Esophagus muscularis mucosa (tissue), 4 donors: Measurements from ENCODE around the gene HIKESHI. TPM values are rescaled to one million over a fixed set of nuclear protein-coding genes. Genes with fewer than 3 reads are reported as not detected.
A peak's percentile ranks its signal among the peaks of the same experiment; 100 is the strongest.
"Not testable (repeated sequence)": the region's sequence is repeated elsewhere in the genome, so short reads cannot be mapped to it uniquely, and the experiment has no call there.

Source experiments
- DNase-seq: peaks from one replicate; pipeline ENCODE4 v3.0.0-alpha.2; 2017; ENCODE audit errors: extremely low spot score
- H3K27ac ChIP-seq, 4 donors: fragments of 200-600 bp; sonication (generic); replicated peaks in 1 of 4; 1 replicate in 3 of 4; 2 replicates in 1 of 4; pipeline ENCODE4 v1.5.1; 2016 to 2019; ENCODE audit warnings: mild to moderate bottlenecking in 1 of 4
- H3K27me3 ChIP-seq, 4 donors: fragments of 200-600 bp; sonication (generic); one replicate each; pipeline versions ENCODE4 v1.5.1 to v1.6.0; 2016 to 2019
- H3K36me3 ChIP-seq, 4 donors: fragments of 200-600 bp; sonication (generic); one replicate each; pipeline ENCODE4 v1.5.1; 2016 to 2019
- H3K4me1 ChIP-seq, 4 donors: fragments of 200-600 bp; sonication (generic); one replicate each; pipeline ENCODE4 v1.5.1; 2016 to 2019
- H3K4me3 ChIP-seq, 4 donors: fragments of 200-600 bp; sonication (generic); 1 replicate in 2 of 4; 2 replicates in 2 of 4; pipeline ENCODE4 v1.5.1; 2016 to 2019; ENCODE audit warnings: mild to moderate bottlenecking in 4 of 4, moderate library complexity in 1 of 4
- H3K9me3 ChIP-seq, 4 donors: fragments of 200-600 bp; sonication (generic); 1 replicate in 3 of 4; 2 replicates in 1 of 4; pipeline ENCODE4 v1.5.1; 2016 to 2019
- EP300 ChIP-seq: sonication (generic); formaldehyde crosslinking; IDR thresholded peaks from one replicate; pipeline ENCODE4 v1.6.1; 2017; ENCODE audit warnings: antibody characterized with exemption
- POLR2A ChIP-seq: fragments of 450-650 bp; IDR thresholded peaks from one replicate; pipeline ENCODE4 v1.6.1; 2017; ENCODE audit warnings: antibody characterized with exemption, moderate library complexity, mild to moderate bottlenecking, low read depth
- POLR2AphosphoS5 ChIP-seq, 2 donors: sonication (generic); formaldehyde crosslinking; IDR thresholded peaks; one replicate each; pipeline ENCODE4 v1.6.1; 2017; ENCODE audit warnings: antibody characterized with exemption in 2 of 2
- WGBS: methylation state at CpG from one replicate; pipeline ENCODE4 v1.1.5; 2018; 5-methylcytosine and 5-hydroxymethylcytosine counted together
- intact Hi-C: fragments of 100-400 bp; cut with DNase I; formaldehyde crosslinking; loops from one replicate; pipeline ENCODE4 v1.15.1; 2023
- total RNA-seq, 4 donors: library from RNA; depleted of rRNA; stranded (reverse); fragments of >200 nt; gene quantifications; one replicate each; pipeline versions ENCODE4 v1.1.0 to v1.2.1, GENCODE V29; 2016
- TF ChIP-seq, protein P1 (sequence below), 3 experiments: fragments of 200-600 bp in 2 of 3; fragments of 450-650 bp in 1 of 3; sonication (generic) in 2 of 3; IDR thresholded peaks; one replicate each; pipeline ENCODE4 v1.5.1; 2017 to 2019; ENCODE audit warnings: antibody characterized with exemption in 3 of 3, mild to moderate bottlenecking in 2 of 3, moderate library complexity in 1 of 3

The HIKESHI gene
- total RNA-seq, 4 donors from 2014 or later, result 37.1 to 52.7 (median 41.2) TPM

DNA sequence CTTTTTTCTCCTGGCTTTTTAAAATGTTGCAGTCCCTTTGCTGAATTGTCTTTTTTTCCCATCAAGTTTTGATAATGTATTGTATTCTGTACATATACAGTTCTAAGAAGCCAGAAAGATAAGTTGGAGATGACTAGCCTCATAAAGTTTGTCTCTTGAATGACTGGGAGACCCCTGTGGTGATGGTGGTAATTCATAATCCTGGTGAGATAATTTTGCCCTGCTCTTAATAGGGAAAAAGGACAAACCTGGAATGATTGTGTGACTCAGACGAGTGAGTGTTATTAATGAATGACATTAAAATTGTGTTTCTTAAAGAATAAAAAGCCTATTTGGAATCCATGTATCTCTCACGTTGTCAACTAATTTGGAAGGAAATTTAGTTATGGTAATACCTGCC lies 1.2 kb downstream of the HIKESHI start:
- intact Hi-C loops, result loop anchor here (5.0 kb wide), 1 partner anchor 61 kb away; the partner anchor contains the start of gene EED
- Histone ChIP-seq H3K36me3 (peaks cover 0 to 5% (median 0%) of the 10 kb centered on the region in 4 donors), H3K9me3 (no peaks in the 10 kb centered on the region), H3K27me3 (no peaks in the 10 kb centered on the region), H3K27ac (peak overlapping the region in 3 of 4 donors; percentile 85 to 89 (median 89)), H3K4me3 (peak overlapping the region; percentile 81 to 95 (median 84)), H3K4me1 (peaks cover 15 to 33% (median 23%) of the 10 kb centered on the region in 4 donors)
- TF ChIP-seq POLR2AphosphoS5 (IDR thresholded peaks at IDR 0.05) (no peak), EP300 (no peak), POLR2A (no peak)
- TF ChIP-seq, protein P1, sequence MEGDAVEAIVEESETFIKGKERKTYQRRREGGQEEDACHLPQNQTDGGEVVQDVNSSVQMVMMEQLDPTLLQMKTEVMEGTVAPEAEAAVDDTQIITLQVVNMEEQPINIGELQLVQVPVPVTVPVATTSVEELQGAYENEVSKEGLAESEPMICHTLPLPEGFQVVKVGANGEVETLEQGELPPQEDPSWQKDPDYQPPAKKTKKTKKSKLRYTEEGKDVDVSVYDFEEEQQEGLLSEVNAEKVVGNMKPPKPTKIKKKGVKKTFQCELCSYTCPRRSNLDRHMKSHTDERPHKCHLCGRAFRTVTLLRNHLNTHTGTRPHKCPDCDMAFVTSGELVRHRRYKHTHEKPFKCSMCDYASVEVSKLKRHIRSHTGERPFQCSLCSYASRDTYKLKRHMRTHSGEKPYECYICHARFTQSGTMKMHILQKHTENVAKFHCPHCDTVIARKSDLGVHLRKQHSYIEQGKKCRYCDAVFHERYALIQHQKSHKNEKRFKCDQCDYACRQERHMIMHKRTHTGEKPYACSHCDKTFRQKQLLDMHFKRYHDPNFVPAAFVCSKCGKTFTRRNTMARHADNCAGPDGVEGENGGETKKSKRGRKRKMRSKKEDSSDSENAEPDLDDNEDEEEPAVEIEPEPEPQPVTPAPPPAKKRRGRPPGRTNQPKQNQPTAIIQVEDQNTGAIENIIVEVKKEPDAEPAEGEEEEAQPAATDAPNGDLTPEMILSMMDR (IDR thresholded peaks at IDR 0.05), result no peak
- 51% methylated on average over 2 of the region's 2 CpGs for WGBS
- no peak for DNase-seq

DNA sequence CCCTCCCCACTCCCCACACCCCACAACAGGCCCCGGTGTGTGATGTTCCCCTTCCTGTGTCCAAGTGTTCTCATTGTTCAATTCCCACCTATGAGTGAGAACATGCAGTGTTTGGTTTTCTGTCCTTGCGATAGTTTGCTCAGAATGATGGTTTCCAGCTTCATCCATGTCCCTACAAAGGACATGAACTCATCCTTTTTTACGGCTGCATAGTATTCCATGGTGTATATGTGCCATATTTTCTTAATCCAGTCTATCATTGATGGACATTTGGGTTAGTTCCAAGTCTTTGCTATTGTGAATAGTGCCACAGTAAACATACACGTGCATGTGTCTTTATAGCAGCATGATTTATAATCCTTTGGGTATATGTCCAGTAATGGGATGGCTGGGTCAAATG lies 6.7 kb downstream of the HIKESHI start:
- DNase-seq, H3K27me3 ChIP-seq, H3K36me3 ChIP-seq, H3K27ac ChIP-seq, H3K4me3 ChIP-seq, H3K9me3 ChIP-seq, intact Hi-C loops: not testable (repeated sequence)
- WGBS, result 97% methylated on average over 4 of the region's 4 CpGs
- H3K4me1 ChIP-seq, result peaks cover 4 to 15% (median 9%) of the 10 kb centered on the region in 4 donors

DNA sequence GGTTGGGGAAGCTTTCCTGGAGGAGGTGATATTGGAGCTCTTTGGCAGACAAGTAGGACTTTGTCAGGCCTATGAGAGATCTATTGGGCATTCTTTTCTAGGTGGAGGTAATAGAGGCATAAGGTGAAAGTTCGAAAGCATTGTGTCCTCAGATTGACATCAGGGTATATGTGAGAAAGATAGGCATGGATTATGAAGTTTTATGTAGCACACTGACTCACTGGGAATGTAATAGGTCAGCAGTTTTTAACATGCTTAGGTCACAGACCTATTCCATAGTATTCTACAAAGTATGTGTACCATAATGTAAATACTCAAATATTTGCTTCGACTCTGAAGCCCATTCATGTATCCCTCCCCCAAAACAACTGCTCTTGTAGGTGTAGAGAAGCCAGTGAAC lies 11.8 kb downstream of the HIKESHI start:
- WGBS, result 85% methylated on average over 2 of the region's 2 CpGs

DNA sequence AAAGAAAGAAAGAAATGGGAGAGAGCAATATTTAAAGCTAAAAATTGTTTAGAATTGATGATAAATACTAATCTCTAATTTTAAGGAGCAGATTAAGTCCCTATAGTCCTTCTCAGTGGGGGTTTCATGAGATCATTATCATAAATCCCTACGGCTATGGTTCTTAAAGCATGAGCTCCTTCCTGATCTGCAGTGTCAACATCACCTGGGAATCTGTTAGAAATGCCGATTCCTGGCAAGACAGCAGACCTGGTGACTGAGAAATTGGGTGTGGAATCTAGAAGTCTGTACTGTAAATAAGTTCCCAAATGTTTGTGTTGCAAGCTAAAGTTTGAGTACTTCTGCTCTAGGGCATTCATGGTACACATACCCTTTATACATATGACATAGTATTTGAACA lies 12.6 kb downstream of the HIKESHI start:
- no peaks in the 10 kb centered on the region for H3K4me1 ChIP-seq
- WGBS, result 100% methylated on average over 2 of the region's 2 CpGs
- intact Hi-C loops, result no loop called here
- H3K4me3 ChIP-seq, result no peak overlapping the region
- no peaks in the 10 kb centered on the region for H3K27me3 ChIP-seq
- H3K36me3 ChIP-seq, result peaks cover 5 to 29% (median 17%) of the 10 kb centered on the region in 4 donors
- TF ChIP-seq POLR2A (no peak), POLR2AphosphoS5 (IDR thresholded peaks at IDR 0.05) (no peak), EP300 (no peak)
- TF ChIP-seq, protein P1 (IDR thresholded peaks at IDR 0.05), result no peak
- no peaks in the 10 kb centered on the region for H3K9me3 ChIP-seq
- no peak for DNase-seq
- no peak overlapping the region for H3K27ac ChIP-seq

More for the DNA sequence above, 11.8 kb downstream of the HIKESHI start:
- no peak for DNase-seq
- Histone ChIP-seq H3K36me3 (peaks cover under 1 to 25% (median 10%) of the 10 kb centered on the region in 4 donors), H3K4me3 (no peak overlapping the region), H3K27ac (no peak overlapping the region), H3K9me3 (no peaks in the 10 kb centered on the region), H3K4me1 (no peaks in the 10 kb centered on the region), H3K27me3 (no peaks in the 10 kb centered on the region)
- TF ChIP-seq POLR2AphosphoS5 (IDR thresholded peaks at IDR 0.05) (no peak), EP300 (no peak), POLR2A (no peak)
- TF ChIP-seq, protein P1 (IDR thresholded peaks at IDR 0.05), result no peak
- intact Hi-C loops, result no loop called here

DNA sequence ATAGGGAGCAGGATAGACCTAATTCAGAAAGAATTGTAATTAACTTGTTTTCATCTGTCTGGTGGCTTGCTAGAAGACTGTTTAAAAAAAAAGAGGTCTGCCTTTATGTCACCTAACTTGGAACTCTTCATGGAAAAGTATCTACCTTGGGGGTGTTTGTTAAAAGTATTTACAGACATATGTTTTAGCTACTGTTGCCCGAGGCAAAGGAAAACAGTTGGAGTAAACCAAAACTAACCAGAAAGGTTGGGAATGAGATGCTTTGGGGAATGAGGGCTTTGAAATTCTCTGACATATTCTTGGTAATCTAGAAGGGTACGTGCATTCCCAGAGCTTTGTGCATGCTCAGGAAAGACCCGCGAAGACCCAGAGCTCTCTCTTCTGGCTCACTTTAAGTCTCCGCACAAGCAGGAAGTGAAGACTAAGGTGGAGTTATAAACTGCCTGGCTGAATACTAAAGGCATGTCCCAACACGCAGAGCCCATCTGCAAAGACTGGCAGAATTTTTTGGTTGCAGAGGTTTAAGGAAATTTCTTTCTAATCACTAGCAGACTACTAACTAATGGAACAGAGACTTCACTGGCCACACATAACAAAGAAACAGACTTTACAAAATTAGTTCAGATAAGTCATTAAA lies 33.2 kb downstream of the HIKESHI start:
- Histone ChIP-seq H3K4me1 (no peaks in the 10 kb centered on the region), H3K27ac (no peak overlapping the region), H3K4me3 (no peak overlapping the region), H3K9me3 (no peaks in the 10 kb centered on the region), H3K27me3 (no peaks in the 10 kb centered on the region), H3K36me3 (peaks cover 9 to 47% (median 33%) of the 10 kb centered on the region in 4 donors)
- TF ChIP-seq POLR2A (no peak), POLR2AphosphoS5 (IDR thresholded peaks at IDR 0.05) (no peak), EP300 (no peak)
- TF ChIP-seq, protein P1 (IDR thresholded peaks at IDR 0.05), result no peak
- DNase-seq, result no peak
- intact Hi-C loops, result no loop called here
- 94% methylated on average over 6 of the region's 6 CpGs for WGBS
